GM18868 (cell line): ENCODE results near the gene NUP107.

Experiments used
- ATAC-seq: cut with Tn5 transposase; IDR thresholded peaks from one replicate; pipeline ENCODE4 v1.9.1; 2021; ENCODE audit warnings: mild to moderate bottlenecking, moderate library complexity; ENCODE audit not compliant: unreplicated experiment

The NUP107 gene

DNA sequence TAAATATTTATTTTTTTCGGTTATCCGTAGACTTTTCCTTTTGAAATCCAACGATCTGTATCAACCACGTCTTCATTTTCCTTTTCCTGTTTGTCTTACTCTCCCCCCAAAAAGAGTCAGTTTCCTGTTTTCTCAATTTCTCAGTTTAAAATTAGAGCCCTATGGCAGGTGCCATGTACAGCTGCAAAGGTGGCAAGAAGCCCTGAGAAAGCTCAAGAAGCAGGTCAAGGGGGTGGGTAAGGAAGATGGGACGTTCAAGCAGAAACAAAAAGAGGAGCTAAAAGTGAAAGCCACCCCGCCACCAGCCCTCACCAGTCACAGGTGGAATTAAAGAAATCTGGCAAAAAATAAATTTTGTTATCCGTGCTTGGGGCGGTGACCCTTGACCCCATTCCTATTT, 85.9 kb downstream of the NUP107 start:
- ATAC-seq = no peak

DNA sequence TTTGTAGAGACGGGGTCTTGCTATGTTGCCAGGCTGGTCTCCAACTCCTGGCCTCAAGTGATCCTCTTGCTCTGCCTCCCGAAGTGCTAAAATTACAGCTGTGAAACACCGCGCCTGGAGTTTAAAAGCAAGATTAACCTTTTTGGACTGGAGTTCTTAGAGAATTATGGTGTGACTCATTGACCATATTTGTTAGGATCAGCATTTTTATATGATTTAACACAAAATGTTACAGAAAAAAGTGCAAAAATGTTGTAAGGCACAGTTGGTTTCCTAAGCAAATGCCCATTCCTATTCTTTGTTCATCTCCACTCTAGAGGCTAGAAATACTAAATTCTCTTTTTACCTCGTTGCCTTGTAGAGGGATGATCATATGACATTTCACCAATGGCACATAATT, 86.8 kb downstream of the NUP107 start:
- ATAC-seq = no peak

DNA sequence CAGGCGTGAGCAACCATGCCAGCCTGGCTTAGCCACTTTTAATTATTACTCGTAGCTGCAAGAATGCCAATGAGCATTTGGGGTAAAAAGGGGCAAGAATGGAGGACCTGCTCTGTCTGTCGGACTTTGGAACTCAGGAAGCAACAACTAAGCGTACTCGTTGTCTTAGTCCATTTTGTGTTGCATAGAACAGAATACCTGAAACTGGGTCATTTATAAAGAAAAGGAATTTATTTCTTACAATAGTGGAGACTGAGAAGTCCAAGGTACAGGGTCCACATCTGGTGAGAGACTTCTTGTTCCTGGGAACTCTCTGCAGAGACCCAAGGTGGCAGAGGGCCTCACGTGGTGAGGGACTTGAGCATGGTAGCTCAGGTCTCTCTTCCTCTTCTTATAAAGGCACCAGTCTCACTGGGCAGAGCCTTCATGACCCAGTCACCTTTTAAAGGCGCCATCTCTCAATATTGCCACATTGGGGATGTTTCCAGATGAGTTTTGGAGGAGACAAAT, 88.4 kb downstream of the NUP107 start:
- ATAC-seq = no peak

DNA sequence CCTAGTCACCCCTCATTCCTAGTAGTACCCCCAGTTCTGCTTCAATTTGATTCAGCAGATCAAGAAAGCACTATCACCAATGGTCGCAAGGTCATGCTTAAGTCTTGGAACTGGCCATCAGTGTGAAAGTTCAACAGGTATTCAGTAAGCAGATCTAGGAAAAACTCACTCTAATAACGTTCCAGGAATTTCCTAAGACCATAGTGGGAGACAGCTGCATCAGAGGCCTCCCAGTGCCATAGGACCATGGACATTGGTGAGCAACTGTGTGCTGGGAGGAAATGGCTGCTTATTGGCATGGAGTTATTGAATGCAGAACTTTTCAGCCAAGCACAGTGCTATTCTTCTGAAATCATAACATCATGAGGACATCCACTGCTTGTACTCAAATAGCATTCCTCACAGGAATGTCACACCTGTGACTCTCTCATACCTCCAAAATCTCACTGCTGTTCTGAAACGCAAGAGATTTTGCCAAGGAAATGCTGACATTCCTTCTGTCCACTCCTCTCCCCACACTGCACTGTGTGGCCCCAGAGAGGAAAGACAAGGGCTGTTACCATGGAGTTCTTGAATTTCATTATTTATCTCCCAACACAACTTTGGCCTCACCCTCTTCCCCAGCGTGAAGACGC, 90.3 kb downstream of the NUP107 start:
- no peak for ATAC-seq

DNA sequence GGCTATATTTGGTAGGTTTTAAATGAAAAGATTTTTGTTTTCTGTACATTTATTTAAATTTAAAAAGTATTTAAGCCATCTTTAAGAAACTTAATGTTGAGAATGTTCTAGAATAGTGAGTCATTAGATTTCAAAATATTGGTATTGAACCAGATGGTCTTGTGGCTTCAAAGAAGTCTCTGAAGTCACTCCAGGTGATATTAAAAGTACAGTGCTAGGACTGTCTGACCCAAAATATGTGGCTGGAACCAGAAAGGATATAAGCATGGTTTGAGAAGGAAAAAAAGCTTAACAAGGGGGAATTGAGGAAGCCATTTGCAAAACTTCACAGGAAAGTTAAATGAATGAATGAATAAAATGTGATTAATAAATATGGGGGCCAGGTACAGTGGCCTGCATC, 92.5 kb downstream of the NUP107 start:
- ATAC-seq = no peak

DNA sequence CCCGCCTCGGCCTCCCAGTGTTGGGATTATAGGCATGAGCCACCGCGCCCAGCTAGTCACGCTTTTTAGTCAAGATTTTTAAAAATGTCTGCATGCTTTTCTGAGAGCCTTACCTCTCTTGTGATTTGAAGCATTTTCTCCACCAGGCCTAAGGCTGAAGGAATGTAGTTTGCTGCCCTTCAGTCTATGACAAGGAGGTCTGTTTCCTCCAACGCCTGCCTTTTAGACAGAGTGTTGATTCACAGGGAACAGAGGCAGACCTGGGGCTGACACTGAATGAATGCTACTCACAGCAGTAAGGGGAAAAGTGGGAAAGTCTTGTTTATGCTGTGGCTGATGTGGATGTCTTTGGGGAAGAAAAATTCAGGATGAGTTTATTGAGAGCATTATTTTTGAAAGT, 94.0 kb downstream of the NUP107 start:
- ATAC-seq = no peak

DNA sequence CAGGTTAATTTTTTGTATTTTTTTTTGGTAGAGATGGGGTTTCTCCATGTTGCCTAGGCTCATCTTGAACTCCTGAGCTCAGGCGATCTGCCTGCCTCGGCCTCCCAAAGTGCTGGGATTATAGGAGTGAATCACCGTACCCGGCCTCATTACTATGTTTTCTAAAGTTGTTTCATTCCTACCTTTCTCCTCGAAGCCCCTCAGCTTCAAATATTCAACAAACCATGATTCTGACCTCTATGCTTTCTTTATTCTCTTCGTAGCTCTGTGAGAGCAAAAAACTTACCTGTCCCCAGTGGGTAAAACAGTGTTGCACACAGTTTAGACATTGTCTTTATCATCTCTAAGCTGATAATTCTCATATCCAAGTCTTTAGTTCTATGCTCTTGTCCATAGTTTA, 95.0 kb downstream of the NUP107 start:
- no peak for ATAC-seq

DNA sequence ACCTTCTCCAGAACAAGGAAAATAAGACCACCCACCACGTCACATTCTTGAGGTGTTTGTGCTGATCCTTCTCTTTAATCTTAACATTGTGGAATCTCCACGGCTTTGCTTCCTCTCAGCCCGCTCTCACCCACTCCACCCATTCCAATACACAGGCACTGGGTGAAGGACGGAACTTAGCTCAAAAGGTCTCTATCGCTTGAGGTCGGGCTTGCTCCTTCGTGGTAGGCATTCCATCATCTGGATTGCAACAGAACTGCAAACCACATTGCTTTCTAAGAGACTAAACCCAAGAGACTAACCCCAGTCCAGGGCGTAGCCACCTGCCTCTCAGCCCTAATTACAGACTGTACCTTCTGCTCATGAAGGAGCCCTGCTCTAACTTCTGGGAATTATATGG, 97.2 kb downstream of the NUP107 start:
- ATAC-seq = no peak

DNA sequence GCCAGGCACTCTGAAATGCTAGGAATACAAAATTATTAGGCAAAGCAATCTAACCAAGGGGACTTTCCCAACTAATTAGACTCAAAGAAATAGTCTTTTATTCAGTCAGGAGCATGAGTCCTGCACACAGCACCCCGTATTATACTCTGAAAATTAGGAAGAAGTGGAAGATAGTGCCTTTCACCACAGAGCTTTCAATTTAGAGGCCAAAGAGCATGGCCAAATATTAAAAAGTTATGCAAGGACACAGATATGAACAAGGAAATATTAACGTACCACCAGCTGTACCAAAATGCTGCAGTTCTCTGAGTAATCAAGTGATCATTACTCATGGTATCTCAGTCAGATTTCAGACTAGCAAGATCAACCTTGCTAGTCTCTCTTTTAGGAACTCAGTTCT, 98.6 kb downstream of the NUP107 start:
- ATAC-seq = no peak

DNA sequence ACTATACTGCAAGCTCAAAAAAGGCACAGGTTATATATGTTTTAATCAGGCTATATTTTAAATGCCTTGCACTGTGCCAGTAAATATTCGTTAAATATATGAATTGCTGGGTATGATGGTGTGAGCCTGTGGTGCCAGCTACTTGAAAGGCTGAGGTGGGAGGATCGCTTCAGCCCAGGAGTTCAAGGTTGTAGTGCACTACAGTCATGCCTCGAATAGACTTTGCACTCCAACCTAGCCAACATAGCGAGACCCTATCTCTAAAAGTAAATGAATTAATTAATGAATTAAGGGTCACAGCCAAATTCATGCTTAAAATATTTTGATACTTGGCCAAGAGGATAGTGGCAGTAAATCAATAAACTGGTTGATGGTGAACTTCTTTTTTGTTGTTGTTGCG, 99.0 kb downstream of the NUP107 start:
- no peak for ATAC-seq

DNA sequence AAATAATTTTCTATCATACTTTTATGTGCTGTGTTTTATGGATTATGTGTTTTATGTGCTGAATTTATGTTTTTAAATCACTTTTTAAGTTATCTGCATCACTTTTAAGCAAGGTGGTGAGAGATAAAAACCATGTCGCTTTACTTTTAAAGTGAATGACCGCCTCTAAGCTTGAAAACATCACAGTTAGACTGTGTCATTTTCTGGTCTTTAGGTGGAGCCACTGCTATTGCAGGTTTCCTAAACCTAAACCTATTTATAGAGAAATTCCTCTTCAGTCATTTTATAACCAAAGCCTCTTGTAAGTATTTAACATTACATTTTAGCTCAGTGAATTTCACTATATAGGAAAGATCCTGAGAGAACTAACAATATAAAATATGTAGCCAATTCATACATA, 100.2 kb downstream of the NUP107 start:
- no peak for ATAC-seq

DNA sequence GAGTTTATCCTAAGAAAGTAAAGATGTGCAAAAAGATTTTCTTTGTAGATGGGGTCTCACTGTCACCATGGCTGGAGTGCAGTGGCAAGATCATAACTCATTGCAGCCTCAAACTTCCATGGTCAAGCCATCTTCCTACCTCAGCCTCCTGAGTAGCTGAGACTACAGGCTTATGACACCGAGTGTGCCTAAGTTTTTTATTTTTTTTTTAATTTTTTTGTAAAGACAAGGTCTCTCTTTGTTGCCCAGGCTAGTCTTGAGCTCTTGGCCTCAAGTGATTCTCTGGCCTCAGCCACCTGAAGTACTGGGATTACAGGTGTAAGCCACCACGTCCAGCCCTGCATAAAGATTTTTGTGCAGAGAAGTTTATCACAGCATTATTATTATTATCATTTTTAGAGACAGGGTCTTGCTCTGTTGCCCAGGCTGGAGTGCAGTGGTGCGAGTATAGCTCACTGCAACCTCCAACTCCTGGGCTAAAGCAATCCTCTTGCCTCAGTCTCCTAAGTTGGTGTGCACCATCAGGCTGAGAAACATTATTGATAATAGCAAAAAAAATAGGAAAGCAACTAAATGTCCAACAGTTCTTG, 101.9 kb downstream of the NUP107 start:
- no peak for ATAC-seq

DNA sequence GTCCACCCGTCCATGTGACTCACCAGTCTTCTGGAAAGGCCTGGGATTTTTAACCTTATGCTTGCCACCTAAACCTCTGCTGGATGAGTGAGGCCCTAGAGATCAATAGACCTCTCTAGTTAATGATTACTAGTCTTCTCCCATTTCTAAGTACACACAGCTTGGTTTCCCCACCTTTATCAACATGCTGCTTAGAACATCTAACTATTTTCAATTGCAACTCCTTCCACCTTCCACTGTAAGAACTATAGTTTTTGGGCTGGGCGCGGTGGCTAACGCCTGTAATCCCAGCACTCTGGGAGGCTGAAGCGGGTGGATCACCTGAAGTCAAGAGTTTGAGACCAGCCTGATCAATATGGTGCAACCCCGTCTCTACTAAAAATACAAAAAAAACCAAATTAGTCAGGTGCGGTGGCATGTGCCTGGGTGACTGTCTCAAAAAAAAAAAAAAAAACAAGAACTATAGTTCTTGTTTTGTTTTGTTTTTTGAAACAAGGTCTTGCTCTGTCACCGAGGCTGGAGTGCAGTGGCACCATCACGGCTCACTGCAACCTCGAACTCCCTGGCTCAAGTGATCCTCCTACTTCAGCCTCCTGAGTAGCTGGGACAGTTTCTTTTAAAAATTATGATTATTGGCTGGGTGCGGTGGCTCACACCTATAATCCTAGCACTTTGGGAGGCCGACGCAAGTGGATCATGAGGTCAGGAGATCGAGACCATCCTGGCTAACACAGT, 102.5 kb downstream of the NUP107 start:
- no peak for ATAC-seq

DNA sequence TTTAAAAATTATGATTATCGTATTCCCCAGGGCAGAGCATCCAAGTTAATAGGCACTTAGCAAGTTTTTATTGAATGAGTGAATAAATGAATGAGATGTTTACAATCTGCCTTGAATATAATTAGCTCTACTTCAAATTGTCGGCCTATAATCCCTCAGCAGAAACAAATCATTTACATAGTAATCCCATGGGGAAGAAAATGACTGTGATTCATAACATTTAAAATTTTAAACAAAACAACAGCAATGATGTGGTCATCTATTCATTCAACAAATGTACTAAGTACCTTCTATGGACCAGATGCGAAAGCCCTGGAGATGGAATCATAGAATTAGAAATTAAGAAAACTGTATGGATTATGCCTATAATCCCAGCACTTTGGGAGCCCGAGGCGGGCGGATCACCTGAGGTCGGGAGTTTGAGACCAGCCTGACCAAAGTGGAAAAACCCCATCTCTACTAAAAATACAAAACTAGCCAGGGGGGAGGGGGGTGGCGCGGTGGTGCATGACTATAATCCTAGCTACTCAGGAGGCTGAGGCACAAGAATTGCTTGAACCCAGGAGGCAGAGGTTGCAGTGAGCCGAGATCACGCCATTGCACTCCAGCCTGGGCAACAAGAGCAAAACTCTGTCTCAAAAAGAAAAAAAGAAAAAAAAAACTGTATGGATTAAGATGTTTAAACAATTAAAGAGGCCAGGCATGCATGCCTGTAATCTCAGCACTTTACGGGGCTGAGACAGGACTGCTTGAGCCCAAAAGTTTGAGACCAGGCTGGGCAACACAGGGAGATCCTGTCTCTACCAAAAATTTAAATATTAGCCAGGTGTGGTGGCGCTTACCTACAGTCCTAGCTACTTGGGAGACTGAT, 103.5 kb downstream of the NUP107 start:
- no peak for ATAC-seq

DNA sequence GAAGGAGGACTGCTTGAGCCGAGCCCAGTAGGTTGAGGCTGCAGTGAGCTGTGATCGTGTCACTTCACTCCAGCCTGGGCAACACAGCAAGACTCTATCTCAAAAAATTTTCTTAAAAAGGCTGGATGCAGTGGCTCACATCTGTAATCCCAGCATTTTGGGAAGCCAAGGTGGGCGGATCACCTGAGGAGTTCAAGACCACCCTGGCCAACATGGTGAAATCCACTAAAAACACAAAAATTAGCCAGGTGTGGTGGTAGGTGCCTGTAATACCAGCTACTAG, 104.1 kb downstream of the NUP107 start:
- no peak for ATAC-seq

DNA sequence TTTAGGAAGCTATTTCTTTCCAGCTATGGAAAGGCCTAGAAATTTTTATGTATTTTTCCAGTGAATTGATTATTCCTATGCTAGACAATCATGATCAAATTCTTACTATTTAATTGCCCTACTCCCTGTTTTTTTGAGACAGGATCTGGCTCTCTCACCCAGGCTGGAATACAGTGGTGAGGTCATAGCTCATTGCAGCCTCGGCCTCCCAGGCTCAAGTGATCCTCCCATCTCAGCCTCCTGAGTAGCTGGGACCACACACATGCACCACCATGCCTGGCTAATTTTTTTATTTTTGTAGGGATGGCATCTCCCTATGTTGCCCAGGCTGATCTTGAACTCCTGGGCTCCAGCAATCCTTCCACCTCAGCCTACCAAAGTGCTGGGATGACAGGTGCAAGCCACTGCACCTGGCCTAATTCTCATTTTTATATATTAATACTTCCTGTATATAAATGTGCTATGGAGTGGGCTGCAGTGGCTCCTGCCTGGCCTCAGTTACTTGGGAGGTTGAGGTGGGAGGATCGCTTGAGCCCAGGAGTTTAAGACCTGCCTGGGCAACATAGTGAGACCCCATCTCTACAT, 105.2 kb downstream of the NUP107 start:
- no peak for ATAC-seq

DNA sequence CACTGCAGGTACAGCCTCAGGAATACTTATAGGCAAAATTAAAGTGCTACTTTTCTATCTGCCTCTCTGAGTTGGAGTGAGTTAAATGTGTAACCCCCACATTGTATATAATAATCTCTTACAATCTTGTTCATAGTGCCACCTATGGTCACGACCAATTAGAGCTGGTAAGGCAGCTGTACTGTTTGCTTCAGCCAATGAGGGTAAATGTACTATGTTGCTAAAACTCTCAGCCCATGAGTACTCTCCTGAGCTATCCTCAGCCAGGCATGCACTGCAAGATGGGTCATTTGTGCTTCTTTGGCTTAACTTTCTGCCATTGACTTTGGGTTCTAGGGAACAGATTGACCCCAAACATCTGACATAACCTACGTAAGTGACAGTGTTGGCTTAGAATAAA, 106.2 kb downstream of the NUP107 start:
- ATAC-seq = peak; percentile 100

DNA sequence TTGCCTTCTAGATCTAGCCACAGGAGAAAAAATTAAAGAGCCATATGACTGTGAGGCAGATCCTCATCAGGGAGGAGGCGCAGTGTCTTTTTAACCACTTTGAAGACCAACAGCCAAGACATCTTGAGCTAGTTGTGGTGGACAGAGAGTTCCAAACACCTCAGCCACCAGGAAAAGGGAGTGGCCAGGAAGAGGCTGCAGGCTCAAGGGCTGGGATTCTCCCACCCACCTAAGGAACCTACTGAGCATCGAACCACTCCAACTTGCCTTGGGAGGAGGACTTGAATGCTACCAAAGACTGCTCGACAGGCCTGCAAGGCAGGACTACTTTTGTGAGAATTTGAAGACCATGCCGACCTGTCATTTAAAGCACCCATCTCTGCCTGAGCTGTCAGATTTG, 106.7 kb downstream of the NUP107 start:
- ATAC-seq = no peak

DNA sequence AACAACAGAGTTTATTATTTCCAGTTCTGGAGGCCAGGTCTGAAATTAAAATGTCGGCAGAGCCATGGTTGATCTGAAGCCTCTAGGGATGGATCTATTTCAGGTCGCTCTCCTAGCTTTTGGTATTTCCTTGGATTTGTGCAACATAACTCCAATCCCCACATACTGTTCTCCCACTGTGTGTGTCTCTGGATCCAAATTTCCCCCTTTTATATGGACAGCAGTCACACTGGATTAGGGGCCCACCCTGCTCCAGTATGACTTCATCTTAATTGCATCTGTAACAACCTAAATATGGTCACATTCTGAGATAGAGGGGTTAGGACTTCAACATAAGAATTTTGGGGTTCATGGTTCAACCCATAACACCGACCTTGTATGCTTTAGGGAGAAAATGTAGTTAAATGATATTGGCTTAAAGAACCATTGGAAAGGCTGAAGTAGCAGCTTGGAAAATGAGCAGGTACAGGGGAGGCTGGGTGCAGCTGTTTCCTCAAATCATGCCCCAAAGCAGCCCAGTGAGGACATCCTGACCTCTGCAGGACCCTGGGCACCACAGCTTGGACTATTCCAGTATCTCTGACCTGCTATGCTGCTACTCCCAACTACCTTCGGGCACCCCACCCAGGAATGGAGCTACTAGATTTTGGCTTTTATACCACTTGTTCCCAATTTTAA, 107.3 kb downstream of the NUP107 start:
- no peak for ATAC-seq

DNA sequence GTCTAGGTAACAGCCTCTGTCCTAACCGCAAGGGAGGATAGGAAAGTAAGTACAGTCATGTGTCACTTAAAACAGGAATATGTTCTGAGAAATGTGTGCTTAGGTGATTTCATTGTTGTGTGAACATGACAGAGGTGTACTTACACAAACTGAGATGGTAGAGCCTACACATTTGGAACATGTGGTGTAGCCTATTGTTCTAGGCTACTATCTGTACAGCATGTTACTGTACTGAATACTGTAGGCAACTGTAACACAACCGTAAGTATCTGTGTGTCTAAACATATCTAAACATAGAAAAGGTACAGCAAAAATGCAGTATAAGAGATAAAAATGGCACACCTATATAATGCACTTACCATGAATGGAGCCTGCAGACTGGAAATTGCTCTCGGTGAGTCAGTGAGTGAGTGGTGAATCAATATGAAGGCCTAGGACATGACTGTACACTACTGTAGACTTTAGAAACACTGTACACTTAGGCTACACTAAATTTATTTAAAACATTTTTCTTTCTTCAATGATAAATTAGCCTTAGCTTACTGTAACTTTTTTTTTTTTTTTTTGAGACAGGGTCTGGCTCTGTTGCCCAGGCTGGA, 108.0 kb downstream of the NUP107 start:
- ATAC-seq = no peak
